Testis (tissue), 3 donors: ENCODE data around the gene SERPINA10. TPM values are rescaled to one million over a fixed set of nuclear protein-coding genes. Genes with fewer than 3 reads are reported as not detected.

Source experiments
- DNase-seq: peaks from one replicate; pipeline ENCODE4 v3.0.0-alpha.2; 2019
- H3K27ac ChIP-seq, 2 donors: fragments of 200-600 bp; sonication (generic); one replicate each; pipeline ENCODE4 v1.5.1; 2019
- H3K27me3 ChIP-seq: fragments of 200-600 bp; sonication (generic); one replicate; pipeline ENCODE4 v1.5.1; 2019
- H3K36me3 ChIP-seq: fragments of 200-600 bp; sonication (generic); one replicate; pipeline ENCODE4 v1.5.1; 2017; ENCODE audit warnings: low read depth; ENCODE audit errors: missing control alignments
- H3K4me1 ChIP-seq: fragments of 200-600 bp; sonication (generic); one replicate; pipeline ENCODE4 v1.5.1; 2019
- H3K4me3 ChIP-seq, 2 donors: fragments of 200-600 bp; sonication (generic); one replicate each; pipeline ENCODE4 v1.5.1; 2017 to 2019
- H3K9me3 ChIP-seq: fragments of 200-600 bp; sonication (generic); one replicate; pipeline ENCODE4 v1.5.1; 2017
- CTCF ChIP-seq, 3 experiments: fragments of 450-650 bp in 2 of 3; fragments of 200-600 bp in 1 of 3; sonication (generic) in 1 of 3; IDR thresholded peaks; one replicate each; pipeline ENCODE4 v1.5.1; 2016 to 2019; ENCODE audit warnings: antibody characterized with exemption in 3 of 3, mild to moderate bottlenecking in 2 of 3, moderate library complexity in 1 of 3
- POLR2A ChIP-seq: fragments of 450-650 bp; IDR thresholded peaks from one replicate; pipeline ENCODE4 v1.6.1; 2017; ENCODE audit warnings: antibody characterized with exemption, mild to moderate bottlenecking, moderate library complexity
- intact Hi-C: fragments of 100-400 bp; cut with DNase I; formaldehyde crosslinking; loops from one replicate; pipeline ENCODE4 v1.15.1; 2023; ENCODE audit warnings: low total_unique reads
- polyA plus RNA-seq: library from polyadenylated mRNA; stranded (reverse); fragments of 350-450 nt; fragmentation: Illumina TruSeq; extraction: RNeasy Lipid Tissue Mini Kit (QIAGEN cat#74804); gene quantifications from one replicate; pipeline ENCODE4 v1.2.3, GENCODE V29; 2014; ENCODE audit warnings: low read depth, low replicate concordance; ENCODE audit not compliant: insufficient read depth
- total RNA-seq, 2 donors: library from RNA; depleted of rRNA; stranded (reverse); fragments of >200 nt; gene quantifications; one replicate each; pipeline ENCODE4 v1.2.3, GENCODE V29; 2016

The SERPINA10 gene
- total and polyA plus RNA-seq, 3 donors from 2014 or later: not detected

DNA sequence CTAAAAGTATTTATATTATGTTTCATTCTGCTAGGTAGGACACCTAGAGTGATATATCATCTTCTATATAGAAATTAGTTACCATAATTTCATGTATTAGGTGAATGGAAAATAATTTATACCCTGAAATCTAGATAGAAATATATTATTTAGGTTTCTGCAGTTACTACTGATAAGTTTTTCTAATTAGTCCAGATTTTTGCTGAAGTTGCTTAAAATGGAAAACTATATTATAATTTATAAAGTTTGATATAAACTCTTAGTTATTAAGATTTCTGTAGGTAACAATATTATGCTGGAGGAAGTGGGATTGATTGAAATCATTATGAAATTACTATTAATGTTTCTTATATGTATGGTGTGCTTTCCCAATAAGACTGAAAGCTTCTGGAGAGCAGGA, 56.0 kb downstream of the SERPINA10 start:
- no peak overlapping the region for H3K4me3 ChIP-seq
- intact Hi-C loops: no loop called here
- no peaks in the 10 kb centered on the region for H3K27me3 ChIP-seq
- TF ChIP-seq POLR2A: no peak
- TF ChIP-seq CTCF (IDR thresholded peaks at IDR 0.05): no peak
- no peak for DNase-seq
- no peak overlapping the region for H3K27ac ChIP-seq
- H3K9me3 ChIP-seq: no peaks in the 10 kb centered on the region
- no peaks in the 10 kb centered on the region for H3K4me1 ChIP-seq
- H3K36me3 ChIP-seq: no peaks in the 10 kb centered on the region

Other genes with a start within 250 kb of the SERPINA10 start
- 100 to 1,000 TPM; 378 to 485 TPM for gene DDX24, start 212.1 kb downstream of the SERPINA10 start, total RNA-seq
- 431 TPM for gene DDX24, start 212.1 kb downstream of the SERPINA10 start, polyA plus RNA-seq
- 100 to 1,000 TPM; 174 to 219 TPM for gene IFI27L1, start 212.0 kb downstream of the SERPINA10 start, total RNA-seq
- 209 TPM for gene IFI27L1, start 212.0 kb downstream of the SERPINA10 start, polyA plus RNA-seq
- 100 to 1,000 TPM; 388 to 531 TPM for gene IFI27, start 182.5 kb downstream of the SERPINA10 start, total RNA-seq
- 312 TPM for gene IFI27, start 182.5 kb downstream of the SERPINA10 start, polyA plus RNA-seq
- gene IFI27L2, start 163.7 kb downstream of the SERPINA10 start, total RNA-seq: 100 to 1,000 TPM; 182 to 187 TPM
- 71.8 TPM for gene IFI27L2, start 163.7 kb downstream of the SERPINA10 start, polyA plus RNA-seq
- 10 to 100 TPM; 24.3 to 26.7 TPM for gene PPP4R4, start 118.9 kb downstream of the SERPINA10 start, total RNA-seq
- gene PPP4R4, start 118.9 kb downstream of the SERPINA10 start, polyA plus RNA-seq: 15.8 TPM
- gene SERPINA6, start 30.1 kb upstream of the SERPINA10 start, total RNA-seq: not detected
- gene SERPINA6, start 30.1 kb upstream of the SERPINA10 start, polyA plus RNA-seq: 1.8 TPM
- not detected for gene SERPINA2, start 73.4 kb upstream of the SERPINA10 start, total RNA-seq
- gene SERPINA2, start 73.4 kb upstream of the SERPINA10 start, polyA plus RNA-seq: not detected
- 1 to 10 TPM; 1.0 to 2.2 TPM for gene SERPINA1, start 95.3 kb upstream of the SERPINA10 start, total RNA-seq
- 123 TPM for gene SERPINA1, start 95.3 kb upstream of the SERPINA10 start, polyA plus RNA-seq
- not detected for gene SERPINA11, start 159.5 kb upstream of the SERPINA10 start, total RNA-seq
- gene SERPINA11, start 159.5 kb upstream of the SERPINA10 start, polyA plus RNA-seq: not detected
- not detected for gene SERPINA9, start 182.9 kb upstream of the SERPINA10 start, total RNA-seq
- gene SERPINA9, start 182.9 kb upstream of the SERPINA10 start, polyA plus RNA-seq: not detected
- gene SERPINA12, start 216.2 kb upstream of the SERPINA10 start, total RNA-seq: under 1 TPM; 0.25 to 0.47 TPM
- gene SERPINA12, start 216.2 kb upstream of the SERPINA10 start, polyA plus RNA-seq: not detected